Measurements from ENCODE around the gene RNF227.

Gene RNF227

DNA sequence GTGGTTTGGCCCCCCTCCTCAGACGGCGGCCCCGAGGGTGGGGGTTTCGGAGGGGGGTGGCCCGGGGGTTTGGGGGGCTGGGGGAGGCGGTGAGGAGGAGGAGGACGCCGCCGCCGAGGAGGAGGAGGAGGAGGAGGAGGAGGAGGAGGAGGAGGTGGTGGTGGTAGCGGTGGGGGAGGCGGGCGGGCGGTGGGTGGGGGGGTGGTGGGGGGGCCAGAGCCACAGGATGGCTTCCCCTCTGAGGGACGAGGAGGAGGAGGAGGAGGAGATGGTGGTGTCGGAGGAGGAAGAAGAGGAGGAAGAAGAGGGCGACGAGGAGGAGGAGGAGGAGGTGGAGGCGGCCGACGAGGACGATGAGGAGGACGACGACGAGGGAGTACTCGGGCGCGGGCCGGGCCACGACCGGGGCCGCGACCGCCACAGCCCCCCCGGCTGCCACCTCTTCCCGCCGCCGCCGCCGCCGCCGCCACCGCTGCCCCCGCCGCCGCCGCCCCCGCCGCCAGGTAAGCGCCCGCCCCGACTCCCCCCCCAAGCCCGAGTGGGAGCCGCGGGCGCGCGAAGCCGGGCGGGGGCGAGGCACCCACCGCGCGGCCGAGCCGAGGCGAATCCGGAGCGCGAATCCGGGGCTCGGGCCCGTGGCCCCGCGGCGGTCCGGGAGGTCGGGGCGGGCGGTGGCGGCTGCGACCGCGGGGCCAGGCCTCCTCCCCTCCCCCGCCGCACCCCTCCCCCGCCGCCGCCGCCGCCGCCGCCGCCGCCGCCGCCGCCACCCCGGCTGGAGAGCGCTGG lies 31.3 kb downstream of the RNF227 start:
- no peak for TF ChIP-seq TCF4 (CRISPR knock-in tag; IDR thresholded peaks at IDR 0.05; ENCODE audit: borderline replicate concordance)
- TF ChIP-seq ZNF70 (CRISPR knock-in tag; IDR thresholded peaks at IDR 0.05): no peak
- no peak for TF ChIP-seq ARNTL (CRISPR knock-in tag; IDR thresholded peaks at IDR 0.05; ENCODE audit: borderline replicate concordance, low read depth)
- no peak for TF ChIP-seq ZC3H10 (CRISPR knock-in tag; IDR thresholded peaks at IDR 0.05)
- TF ChIP-seq ZFP30 (CRISPR knock-in tag; IDR thresholded peaks at IDR 0.05): no peak
- ATAC-seq: no peak

DNA sequence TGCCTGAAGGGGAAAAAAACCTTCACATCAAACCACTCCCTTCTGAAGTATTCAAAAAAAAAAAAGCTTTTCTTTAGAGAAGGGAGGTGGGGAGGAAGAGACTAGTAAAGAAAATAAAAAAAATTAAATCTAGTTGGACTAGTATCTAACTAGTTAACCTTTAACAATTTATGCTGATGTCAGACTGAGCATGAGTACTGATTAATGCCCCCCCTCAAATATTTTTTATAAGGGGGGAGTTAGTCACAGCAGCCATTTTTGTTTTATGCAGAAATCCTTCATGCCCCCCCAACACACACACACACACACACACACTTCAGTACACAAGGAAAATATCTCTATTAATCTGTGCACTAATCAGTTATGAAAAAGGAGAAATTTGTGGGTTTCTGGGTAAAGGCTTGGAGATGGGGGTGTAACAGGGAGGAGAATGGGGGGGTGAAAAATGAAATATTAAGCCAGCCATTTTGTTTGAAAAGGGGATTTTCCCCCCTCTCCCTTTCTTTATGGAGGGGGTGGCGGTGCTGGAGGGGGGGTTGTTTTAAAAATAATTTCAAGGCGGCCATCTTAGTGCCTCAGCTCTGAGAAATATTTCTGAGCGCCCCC lies 32.2 kb downstream of the RNF227 start:
- no peak for ATAC-seq
- TF ChIP-seq ZC3H10 (CRISPR knock-in tag; IDR thresholded peaks at IDR 0.05): no peak
- no peak for TF ChIP-seq ESRRG (CRISPR knock-in tag; IDR thresholded peaks at IDR 0.05)
- no peak for TF ChIP-seq ARNTL (CRISPR knock-in tag; IDR thresholded peaks at IDR 0.05; ENCODE audit: borderline replicate concordance, low read depth)
- no peak for TF ChIP-seq GLIS3 (CRISPR knock-in tag; IDR thresholded peaks at IDR 0.05)
- TF ChIP-seq ZNF70 (CRISPR knock-in tag; IDR thresholded peaks at IDR 0.05): no peak
- TF ChIP-seq, protein P1, sequence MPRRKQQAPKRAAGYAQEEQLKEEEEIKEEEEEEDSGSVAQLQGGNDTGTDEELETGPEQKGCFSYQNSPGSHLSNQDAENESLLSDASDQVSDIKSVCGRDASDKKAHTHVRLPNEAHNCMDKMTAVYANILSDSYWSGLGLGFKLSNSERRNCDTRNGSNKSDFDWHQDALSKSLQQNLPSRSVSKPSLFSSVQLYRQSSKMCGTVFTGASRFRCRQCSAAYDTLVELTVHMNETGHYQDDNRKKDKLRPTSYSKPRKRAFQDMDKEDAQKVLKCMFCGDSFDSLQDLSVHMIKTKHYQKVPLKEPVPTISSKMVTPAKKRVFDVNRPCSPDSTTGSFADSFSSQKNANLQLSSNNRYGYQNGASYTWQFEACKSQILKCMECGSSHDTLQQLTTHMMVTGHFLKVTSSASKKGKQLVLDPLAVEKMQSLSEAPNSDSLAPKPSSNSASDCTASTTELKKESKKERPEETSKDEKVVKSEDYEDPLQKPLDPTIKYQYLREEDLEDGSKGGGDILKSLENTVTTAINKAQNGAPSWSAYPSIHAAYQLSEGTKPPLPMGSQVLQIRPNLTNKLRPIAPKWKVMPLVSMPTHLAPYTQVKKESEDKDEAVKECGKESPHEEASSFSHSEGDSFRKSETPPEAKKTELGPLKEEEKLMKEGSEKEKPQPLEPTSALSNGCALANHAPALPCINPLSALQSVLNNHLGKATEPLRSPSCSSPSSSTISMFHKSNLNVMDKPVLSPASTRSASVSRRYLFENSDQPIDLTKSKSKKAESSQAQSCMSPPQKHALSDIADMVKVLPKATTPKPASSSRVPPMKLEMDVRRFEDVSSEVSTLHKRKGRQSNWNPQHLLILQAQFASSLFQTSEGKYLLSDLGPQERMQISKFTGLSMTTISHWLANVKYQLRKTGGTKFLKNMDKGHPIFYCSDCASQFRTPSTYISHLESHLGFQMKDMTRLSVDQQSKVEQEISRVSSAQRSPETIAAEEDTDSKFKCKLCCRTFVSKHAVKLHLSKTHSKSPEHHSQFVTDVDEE (CRISPR knock-in tag; IDR thresholded peaks at IDR 0.05): no peak
- TF ChIP-seq TCF4 (CRISPR knock-in tag; IDR thresholded peaks at IDR 0.05; ENCODE audit: borderline replicate concordance): no peak
- TF ChIP-seq ZNF565 (CRISPR knock-in tag; conservative IDR thresholded peaks at IDR 0.05; ENCODE audit: low read depth): no peak
- TF ChIP-seq, protein P2, sequence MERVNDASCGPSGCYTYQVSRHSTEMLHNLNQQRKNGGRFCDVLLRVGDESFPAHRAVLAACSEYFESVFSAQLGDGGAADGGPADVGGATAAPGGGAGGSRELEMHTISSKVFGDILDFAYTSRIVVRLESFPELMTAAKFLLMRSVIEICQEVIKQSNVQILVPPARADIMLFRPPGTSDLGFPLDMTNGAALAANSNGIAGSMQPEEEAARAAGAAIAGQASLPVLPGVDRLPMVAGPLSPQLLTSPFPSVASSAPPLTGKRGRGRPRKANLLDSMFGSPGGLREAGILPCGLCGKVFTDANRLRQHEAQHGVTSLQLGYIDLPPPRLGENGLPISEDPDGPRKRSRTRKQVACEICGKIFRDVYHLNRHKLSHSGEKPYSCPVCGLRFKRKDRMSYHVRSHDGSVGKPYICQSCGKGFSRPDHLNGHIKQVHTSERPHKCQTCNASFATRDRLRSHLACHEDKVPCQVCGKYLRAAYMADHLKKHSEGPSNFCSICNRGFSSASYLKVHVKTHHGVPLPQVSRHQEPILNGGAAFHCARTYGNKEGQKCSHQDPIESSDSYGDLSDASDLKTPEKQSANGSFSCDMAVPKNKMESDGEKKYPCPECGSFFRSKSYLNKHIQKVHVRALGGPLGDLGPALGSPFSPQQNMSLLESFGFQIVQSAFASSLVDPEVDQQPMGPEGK (CRISPR knock-in tag; IDR thresholded peaks at IDR 0.05; ENCODE audit: borderline replicate concordance): peak; percentile 100
- 0 out of 2 replicates have a peak, but pooled peaks have one; percentile 7 for TF ChIP-seq ISL1 (CRISPR knock-in tag; IDR thresholded peaks at IDR 0.05)
- TF ChIP-seq, protein P3, sequence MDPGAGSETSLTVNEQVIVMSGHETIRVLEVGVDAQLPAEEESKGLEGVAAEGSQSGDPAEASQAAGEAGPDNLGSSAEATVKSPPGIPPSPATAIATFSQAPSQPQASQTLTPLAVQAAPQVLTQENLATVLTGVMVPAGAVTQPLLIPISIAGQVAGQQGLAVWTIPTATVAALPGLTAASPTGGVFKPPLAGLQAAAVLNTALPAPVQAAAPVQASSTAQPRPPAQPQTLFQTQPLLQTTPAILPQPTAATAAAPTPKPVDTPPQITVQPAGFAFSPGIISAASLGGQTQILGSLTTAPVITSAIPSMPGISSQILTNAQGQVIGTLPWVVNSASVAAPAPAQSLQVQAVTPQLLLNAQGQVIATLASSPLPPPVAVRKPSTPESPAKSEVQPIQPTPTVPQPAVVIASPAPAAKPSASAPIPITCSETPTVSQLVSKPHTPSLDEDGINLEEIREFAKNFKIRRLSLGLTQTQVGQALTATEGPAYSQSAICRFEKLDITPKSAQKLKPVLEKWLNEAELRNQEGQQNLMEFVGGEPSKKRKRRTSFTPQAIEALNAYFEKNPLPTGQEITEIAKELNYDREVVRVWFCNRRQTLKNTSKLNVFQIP (CRISPR knock-in tag; IDR thresholded peaks at IDR 0.05; ENCODE audit: borderline replicate concordance, low read depth): no peak
- no peak for TF ChIP-seq ZFP3 (CRISPR knock-in tag; IDR thresholded peaks at IDR 0.05)

DNA sequence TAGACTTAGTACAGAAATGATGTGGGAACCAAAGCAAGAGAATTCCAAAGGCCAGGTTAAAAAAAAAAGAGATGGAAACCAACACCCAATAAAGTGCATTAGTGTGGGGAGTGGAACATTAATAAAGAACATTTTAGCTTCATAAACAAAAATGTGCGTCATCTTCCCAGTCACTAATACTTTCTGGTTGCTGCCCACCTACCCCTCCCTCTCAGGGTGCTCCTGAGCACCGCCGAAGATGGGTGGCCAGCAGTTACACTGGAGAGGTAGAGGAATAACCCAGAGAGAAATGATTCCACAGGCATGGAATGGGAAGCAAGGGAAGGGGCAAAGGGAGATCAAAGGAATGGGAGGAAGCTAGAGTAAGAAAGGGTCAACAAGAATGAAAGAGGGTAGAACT lies 33.5 kb downstream of the RNF227 start:
- ATAC-seq: no peak
- TF ChIP-seq RARB (CRISPR knock-in tag; IDR thresholded peaks at IDR 0.05) (no peak), PPARA (CRISPR knock-in tag; IDR thresholded peaks at IDR 0.05; ENCODE audit: borderline replicate concordance) (no peak), BACH2 (CRISPR knock-in tag; IDR thresholded peaks at IDR 0.05; ENCODE audit: borderline replicate concordance) (no peak), CSDC2 (CRISPR knock-in tag; IDR thresholded peaks at IDR 0.05) (no peak), ZNF565 (CRISPR knock-in tag; conservative IDR thresholded peaks at IDR 0.05; ENCODE audit: low read depth) (no peak), TCF4 (CRISPR knock-in tag; IDR thresholded peaks at IDR 0.05; ENCODE audit: borderline replicate concordance) (no peak), ZFP30 (CRISPR knock-in tag; IDR thresholded peaks at IDR 0.05) (no peak), ZNF8 (CRISPR knock-in tag; IDR thresholded peaks at IDR 0.05) (no peak), GLIS3 (CRISPR knock-in tag; IDR thresholded peaks at IDR 0.05) (no peak), ZFP3 (CRISPR knock-in tag; IDR thresholded peaks at IDR 0.05) (no peak), ESRRG (CRISPR knock-in tag; IDR thresholded peaks at IDR 0.05) (no peak), SNAI2 (CRISPR knock-in tag; IDR thresholded peaks at IDR 0.05) (no peak), TOX (CRISPR knock-in tag; IDR thresholded peaks at IDR 0.05; ENCODE audit: borderline replicate concordance) (no peak), ZC3H10 (CRISPR knock-in tag; IDR thresholded peaks at IDR 0.05) (no peak)
- TF ChIP-seq, protein P4, sequence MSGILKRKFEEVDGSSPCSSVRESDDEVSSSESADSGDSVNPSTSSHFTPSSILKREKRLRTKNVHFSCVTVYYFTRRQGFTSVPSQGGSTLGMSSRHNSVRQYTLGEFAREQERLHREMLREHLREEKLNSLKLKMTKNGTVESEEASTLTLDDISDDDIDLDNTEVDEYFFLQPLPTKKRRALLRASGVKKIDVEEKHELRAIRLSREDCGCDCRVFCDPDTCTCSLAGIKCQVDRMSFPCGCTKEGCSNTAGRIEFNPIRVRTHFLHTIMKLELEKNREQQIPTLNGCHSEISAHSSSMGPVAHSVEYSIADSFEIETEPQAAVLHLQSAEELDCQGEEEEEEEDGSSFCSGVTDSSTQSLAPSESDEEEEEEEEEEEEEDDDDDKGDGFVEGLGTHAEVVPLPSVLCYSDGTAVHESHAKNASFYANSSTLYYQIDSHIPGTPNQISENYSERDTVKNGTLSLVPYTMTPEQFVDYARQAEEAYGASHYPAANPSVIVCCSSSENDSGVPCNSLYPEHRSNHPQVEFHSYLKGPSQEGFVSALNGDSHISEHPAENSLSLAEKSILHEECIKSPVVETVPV (CRISPR knock-in tag; IDR thresholded peaks at IDR 0.05): no peak
- TF ChIP-seq, protein P1 (CRISPR knock-in tag; IDR thresholded peaks at IDR 0.05): no peak
- TF ChIP-seq, protein P3 (CRISPR knock-in tag; IDR thresholded peaks at IDR 0.05; ENCODE audit: borderline replicate concordance, low read depth): no peak

Data from SK-N-SH treated with all-trans-retinoic acid at 6 μM for 48 hours (cell line).